Measurements from ENCODE around the gene IL1RAPL1. TPM values are rescaled to one million over a fixed set of nuclear protein-coding genes. Genes with fewer than 3 reads are reported as not detected.

Gene IL1RAPL1
- total RNA-seq, 1 donor from 2014 or later = 2.7 TPM

GRCh38 chrX:29432534-29432933 lies 845.3 kb downstream of the IL1RAPL1 start:
- DNase-seq (ENCODE audit: low read depth, low spot score) = no peak
- Mint-ChIP-seq H3K27me3 (ENCODE audit: low read depth) (no peaks in the 10 kb centered on the region), H3K27ac (ENCODE audit: unreplicated experiment) (no peak overlapping the region), H3K36me3 (ENCODE audit: low read depth) (peaks cover 2% of the 10 kb centered on the region), H3K9me3 (peaks cover 13% of the 10 kb centered on the region), H3K4me3 (no peak overlapping the region), H3K4me1 (peaks cover 4% of the 10 kb centered on the region)
- TF ChIP-seq CTCF (conservative IDR thresholded peaks at IDR 0.05) = no peak

DNA sequence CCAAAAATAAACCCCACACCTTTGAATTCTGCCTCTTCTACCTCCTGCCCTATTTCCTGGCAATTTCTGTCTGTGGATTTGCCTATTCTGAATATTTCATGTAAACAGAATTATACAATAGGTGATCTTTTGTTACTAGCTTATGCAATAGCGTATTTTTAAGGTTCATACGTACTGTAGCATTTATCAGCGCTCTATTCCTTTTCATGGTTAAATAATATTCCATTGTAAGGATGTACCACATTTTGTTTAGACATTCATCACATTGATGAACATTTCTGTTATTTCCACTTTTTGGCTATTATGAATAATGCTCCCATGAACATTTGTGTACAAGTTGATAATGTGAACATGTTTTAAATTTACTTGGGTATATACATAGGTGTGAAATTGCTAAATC lies 847.7 kb downstream of the IL1RAPL1 start:
- no peak for TF ChIP-seq CTCF (conservative IDR thresholded peaks at IDR 0.05)
- Mint-ChIP-seq H3K9me3 (peaks cover 5% of the 10 kb centered on the region), H3K4me1 (peaks cover 4% of the 10 kb centered on the region), H3K36me3 (ENCODE audit: low read depth) (peaks cover 2% of the 10 kb centered on the region), H3K27me3 (ENCODE audit: low read depth) (no peaks in the 10 kb centered on the region), H3K4me3 (no peak overlapping the region), H3K27ac (ENCODE audit: unreplicated experiment) (no peak overlapping the region)
- no peak for DNase-seq (ENCODE audit: low read depth, low spot score)

GRCh38 chrX:29435396-29435795 lies 848.1 kb downstream of the IL1RAPL1 start:
- Mint-ChIP-seq H3K27ac (ENCODE audit: unreplicated experiment) (no peak overlapping the region), H3K36me3 (ENCODE audit: low read depth) (peaks cover 2% of the 10 kb centered on the region), H3K4me1 (peaks cover 4% of the 10 kb centered on the region), H3K9me3 (peaks cover 5% of the 10 kb centered on the region), H3K4me3 (no peak overlapping the region), H3K27me3 (ENCODE audit: low read depth) (no peaks in the 10 kb centered on the region)
- TF ChIP-seq CTCF (conservative IDR thresholded peaks at IDR 0.05) = no peak
- no peak for DNase-seq (ENCODE audit: low read depth, low spot score)

DNA sequence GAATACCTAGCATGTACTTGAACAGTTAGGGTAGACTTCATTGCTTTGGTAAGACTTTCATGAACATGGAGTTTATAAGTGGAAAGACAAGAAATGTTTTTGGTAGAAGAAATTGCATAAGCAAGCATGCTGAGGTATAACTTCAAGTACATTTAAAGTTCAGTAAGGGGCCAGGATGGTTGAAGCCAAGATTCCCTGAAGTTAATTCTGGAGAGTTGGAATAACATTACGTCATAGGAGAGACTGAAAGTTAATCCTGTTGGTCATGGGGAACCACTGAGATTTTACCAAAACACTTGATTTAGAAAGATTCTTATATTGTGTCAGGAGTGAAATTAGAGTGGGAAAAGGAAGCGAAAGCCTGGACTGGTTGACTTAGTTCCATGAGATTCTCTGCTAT lies 860.6 kb downstream of the IL1RAPL1 start:
- no peak overlapping the region for H3K4me3 Mint-ChIP-seq
- H3K27me3 Mint-ChIP-seq (ENCODE audit: low read depth) = no peaks in the 10 kb centered on the region
- no peak overlapping the region for H3K27ac Mint-ChIP-seq (ENCODE audit: unreplicated experiment)
- no peaks in the 10 kb centered on the region for H3K9me3 Mint-ChIP-seq
- TF ChIP-seq CTCF (conservative IDR thresholded peaks at IDR 0.05) = no peak
- H3K4me1 Mint-ChIP-seq = no peaks in the 10 kb centered on the region
- no peak for DNase-seq (ENCODE audit: low read depth, low spot score)
- no peaks in the 10 kb centered on the region for H3K36me3 Mint-ChIP-seq (ENCODE audit: low read depth)

DNA sequence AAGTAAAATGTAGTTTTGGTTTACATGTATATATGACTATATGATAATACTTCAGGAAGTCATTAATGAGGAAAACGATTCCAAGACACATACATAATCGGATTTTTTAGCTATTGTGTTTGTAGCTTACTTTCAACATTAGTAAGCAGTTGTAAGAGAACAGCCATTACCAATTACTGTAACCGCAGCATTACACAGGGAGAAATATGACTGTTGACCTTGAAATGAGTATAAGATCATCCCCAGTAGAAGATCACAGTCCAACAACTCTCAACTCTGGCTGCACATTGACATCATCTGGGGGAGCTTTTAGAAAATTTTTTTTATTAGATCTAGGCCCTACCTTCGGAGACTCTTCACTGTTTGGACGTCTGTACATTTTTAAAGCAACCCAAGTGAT lies 866.1 kb downstream of the IL1RAPL1 start:
- TF ChIP-seq CTCF (conservative IDR thresholded peaks at IDR 0.05) = no peak
- Mint-ChIP-seq H3K36me3 (ENCODE audit: low read depth) (no peaks in the 10 kb centered on the region), H3K4me3 (no peak overlapping the region), H3K4me1 (no peaks in the 10 kb centered on the region), H3K27me3 (ENCODE audit: low read depth) (no peaks in the 10 kb centered on the region), H3K9me3 (no peaks in the 10 kb centered on the region), H3K27ac (ENCODE audit: unreplicated experiment) (no peak overlapping the region)
- DNase-seq (ENCODE audit: low read depth, low spot score) = no peak

DNA sequence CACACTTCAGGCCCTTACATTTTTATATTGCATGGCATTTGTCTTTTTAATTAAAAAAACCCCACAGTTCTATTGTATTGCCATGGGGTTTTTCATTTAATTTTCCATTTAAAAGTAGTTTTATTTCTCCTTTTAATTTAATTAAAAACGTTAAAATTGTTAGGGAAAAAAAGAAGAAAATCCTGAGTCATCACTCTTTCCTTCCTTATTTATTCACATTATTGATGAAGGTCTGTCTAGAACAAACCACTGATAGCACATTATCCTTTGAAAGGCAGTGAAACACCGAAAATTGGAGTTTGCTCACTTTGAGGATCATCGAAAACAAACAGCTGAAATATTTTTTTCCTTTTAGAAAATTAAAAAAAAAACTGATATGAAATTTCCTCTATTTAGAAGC lies 868.5 kb downstream of the IL1RAPL1 start:
- Mint-ChIP-seq H3K9me3 (no peaks in the 10 kb centered on the region), H3K4me3 (no peak overlapping the region), H3K4me1 (no peaks in the 10 kb centered on the region), H3K27ac (ENCODE audit: unreplicated experiment) (no peak overlapping the region), H3K27me3 (ENCODE audit: low read depth) (no peaks in the 10 kb centered on the region), H3K36me3 (ENCODE audit: low read depth) (no peaks in the 10 kb centered on the region)
- TF ChIP-seq CTCF (conservative IDR thresholded peaks at IDR 0.05) = no peak
- DNase-seq (ENCODE audit: low read depth, low spot score) = no peak
